ELR (cell line): ENCODE data around the gene VPREB3.
A peak's percentile ranks its signal among the peaks of the same experiment; 100 is the strongest.

Experiments used
- DNase-seq: peaks from one replicate; pipeline ENCODE4 v3.0.0-alpha.2; 2015; ENCODE audit warnings: low read depth

Gene VPREB3

DNA sequence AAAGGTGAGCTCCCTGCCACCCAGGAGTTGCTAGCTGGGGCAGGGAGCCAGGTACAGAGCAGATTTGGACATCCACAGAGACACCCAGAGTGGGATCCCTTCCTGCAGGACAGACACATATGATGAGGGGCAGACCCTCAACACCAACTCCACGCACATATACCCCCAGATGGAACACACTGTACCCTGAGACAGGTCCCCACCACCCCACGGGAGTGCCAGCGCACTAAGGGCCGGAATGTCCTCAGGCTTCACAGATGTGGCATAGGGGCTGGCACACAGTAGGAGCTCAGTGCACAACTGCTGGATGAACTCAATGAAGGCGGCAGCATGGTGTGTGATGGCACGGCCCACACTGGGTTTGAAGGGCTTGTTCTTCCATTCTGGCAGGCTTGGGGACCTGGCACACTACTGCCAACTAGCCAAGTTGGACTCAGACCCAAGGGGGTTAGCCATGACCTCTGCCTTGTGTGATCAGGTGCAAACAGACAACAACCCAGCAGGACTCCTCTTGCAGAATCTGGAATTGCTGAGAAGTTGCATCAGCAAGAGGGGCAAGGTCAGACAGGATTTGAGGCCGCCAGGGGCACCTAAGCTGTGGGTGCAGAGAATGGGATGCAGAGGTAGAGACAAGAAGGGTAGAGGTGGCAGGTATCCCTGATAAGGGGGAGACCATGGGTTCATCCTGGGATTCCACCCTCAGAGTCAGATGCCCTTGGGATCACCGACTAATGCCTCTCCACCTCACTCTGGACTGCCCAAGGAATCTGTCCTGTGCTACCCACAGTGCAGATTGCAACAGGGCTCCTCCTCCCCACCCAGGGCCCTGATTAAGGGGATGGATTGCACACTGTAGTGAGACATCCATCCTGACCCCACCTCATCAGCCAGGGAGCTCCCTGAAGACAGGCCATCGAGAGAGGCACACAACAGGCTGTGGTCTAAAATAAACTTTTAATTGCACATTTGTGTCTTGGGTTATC lies 11.0 kb upstream of the VPREB3 start:
- no peak for DNase-seq

DNA sequence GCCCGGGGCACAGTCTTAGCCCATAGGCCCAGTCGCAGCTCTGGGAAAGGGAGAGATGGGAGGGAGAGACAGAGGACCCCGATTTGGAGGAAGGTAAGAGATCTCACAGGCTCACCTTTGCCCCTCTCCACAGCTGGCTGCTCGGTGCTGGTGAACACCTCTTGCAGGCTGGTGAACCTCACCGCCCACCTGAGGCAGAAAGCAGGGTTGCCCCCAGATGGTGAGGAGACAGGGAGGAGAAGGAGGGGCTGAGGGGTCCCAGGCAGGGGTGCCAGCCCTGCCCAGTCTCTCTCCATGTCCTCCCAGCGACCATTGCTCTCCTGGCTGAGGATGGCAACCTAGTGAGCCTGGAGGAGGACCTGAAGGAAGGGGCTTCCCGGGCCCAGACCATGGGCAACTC lies 9.7 kb upstream of the VPREB3 start:
- no peak for DNase-seq

DNA sequence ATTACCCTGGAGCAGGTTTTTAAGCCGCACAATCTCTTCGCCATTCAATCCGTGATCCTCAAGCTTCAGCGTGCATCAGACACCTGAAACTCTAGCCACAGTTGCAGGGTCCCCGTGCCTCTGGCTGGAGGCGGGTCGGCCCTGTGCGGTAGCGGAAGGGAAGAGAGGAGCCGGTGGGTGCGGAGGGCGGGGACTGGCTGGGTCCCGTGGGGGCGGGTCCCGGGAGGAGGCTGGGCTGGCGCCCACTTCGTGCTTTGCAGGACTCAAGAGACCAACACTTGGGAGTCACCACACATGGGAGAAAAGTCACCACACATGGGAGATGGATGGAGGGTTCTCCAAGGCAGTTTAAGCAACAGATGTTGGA lies 9.3 kb upstream of the VPREB3 start:
- DNase-seq, result no peak

DNA sequence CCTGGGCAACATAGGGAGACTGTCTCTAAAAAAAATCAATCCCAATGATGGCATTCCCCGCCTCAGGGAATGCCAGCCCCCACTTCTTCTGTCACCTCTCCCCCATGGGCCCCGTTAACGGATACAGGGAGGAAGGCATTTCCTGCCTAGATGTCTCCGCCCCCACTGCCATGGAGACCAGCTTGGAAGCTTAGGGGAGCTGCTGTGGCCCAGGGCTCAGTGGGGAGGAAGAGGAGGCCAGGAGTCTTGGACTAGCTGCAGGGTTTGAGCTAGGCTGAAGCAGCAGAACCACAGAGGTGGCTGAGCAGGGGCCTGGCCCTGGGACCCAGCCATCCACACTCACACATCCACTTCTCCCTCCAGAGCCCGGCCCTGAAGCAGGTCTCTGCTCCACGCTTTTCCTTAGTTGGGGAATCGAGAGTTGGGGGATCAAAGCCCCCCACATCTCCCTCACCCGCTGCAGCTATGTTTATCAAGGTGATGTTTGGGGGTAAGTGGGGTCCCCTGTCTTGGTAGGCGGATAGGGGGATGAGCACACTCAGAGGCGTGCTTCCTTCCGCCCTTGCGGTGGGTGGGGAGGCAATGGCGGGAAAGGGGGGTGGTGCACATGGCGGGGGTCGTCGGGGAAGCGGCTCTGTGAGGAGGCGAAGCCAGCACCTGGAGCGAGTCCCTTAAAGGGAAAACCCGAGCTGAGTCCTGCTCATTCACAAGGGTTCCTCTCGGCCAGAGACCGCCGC lies 8.8 kb upstream of the VPREB3 start, which contains the start of gene C22orf15:
Gene C22orf15, plus strand, starts transcription at position 149 of the 737 bp plus-strand sequence. Its CDS starts 317 bp downstream, at position 466.
- peak; percentile 68 for DNase-seq

DNA sequence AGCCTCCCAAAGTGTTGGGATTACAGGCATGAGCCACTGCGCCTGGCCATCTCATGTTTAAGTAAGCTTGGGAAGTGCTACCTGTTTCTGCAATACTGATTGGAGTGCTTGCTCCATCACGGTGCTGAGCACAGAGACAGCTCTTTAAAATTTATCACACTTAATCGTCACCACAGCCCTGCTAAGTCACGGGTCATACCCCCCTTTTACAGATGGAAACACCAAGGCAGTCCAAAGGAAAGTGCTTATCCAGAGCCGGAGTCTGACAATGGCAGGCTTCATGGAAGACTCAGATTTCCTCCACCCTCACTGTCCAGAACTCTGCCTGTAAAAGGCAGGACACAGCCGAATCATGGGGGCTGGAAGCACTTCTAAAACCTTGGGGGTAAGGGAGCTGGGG lies 5.8 kb upstream of the VPREB3 start:
- DNase-seq, result no peak

DNA sequence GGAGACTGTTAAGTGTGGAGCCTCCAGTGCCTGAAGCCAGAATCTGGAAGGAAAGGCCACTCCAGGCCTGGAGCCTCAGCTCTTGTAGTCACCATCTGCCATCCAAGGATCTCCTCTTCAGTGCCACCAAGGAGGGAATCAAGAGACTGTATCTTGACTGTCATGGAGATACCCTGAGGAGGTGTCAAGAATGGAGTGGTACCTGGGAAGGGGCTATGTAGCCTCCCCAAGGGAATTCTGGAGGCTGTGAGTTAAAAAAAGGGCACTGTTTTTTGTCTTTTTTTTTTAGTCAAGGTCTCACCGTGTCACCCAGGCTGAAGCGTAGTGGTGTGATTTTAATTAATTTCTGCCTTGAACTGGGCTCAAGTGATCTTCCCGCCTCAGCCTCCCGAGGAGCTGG lies 5.3 kb upstream of the VPREB3 start:
- DNase-seq, result no peak

DNA sequence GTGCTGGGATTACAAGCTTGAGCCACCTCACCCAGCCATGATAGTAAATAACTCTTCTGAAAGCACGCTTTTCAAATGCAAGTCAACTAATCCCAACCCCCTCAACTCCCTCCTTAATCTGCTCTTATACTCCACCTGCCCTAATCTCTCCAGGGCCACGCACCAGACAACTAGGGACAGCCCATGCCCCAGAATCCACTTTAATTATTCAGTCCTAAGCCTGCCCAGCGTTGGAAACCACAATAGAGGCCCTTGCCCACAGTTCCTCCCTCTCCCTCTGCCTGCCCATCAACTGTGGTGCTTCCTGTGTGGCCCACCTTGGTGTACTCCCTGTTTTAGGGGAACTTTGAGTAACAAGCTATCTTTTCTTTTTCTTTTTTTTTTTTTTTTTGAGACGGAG lies 2.7 kb upstream of the VPREB3 start:
- DNase-seq, result no peak

DNA sequence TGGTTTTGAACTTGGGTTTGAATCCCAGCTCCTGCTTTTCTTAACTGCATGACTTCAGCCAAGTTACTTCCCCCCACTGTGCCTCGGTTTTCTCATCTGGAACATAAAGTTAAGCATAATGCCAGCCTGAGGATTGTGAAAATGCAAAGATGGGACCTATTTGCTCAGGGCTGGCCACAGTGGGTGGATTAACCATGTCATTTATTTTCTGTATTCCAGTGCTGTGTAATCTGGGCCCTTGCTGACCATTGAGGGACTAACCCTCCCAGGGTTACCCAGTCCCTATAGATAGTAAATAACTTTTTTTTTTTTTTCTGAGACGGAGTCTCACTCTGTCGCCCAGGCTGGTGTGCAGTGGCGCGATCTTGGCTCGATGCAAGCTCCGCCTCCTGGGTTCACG lies 1.5 kb upstream of the VPREB3 start:
- no peak for DNase-seq

DNA sequence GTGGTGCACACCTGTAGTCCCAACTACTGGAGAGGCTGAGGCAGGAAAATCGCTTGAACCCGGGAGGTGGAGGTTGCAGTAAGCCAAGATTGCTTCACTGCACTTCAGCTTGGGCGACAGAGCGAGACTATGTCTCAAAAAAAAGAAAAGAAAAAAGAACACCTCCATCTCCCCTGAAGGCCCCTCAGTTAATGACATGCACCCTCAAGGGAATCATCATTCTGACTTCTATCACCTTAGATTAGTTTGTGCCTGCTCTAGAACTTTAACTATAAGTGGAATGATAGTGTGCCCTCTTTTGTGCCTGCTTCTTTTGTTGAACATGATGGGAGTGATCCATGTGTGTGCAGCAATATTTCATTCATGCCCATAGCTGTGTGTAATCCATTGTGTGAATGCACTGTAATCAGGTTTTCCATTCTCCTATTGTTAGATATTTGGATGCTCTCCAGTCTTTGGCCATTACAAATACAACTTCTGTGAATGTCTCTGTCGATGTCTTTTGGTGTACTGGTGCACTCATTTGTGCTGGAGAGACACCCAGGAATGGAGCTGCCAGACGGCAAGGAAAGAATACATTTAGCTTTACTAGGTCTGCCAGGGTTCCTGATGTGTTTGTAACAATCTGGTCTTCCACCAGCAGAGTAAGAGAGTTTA lies 883 bp upstream of the VPREB3 start:
- no peak for DNase-seq

DNA sequence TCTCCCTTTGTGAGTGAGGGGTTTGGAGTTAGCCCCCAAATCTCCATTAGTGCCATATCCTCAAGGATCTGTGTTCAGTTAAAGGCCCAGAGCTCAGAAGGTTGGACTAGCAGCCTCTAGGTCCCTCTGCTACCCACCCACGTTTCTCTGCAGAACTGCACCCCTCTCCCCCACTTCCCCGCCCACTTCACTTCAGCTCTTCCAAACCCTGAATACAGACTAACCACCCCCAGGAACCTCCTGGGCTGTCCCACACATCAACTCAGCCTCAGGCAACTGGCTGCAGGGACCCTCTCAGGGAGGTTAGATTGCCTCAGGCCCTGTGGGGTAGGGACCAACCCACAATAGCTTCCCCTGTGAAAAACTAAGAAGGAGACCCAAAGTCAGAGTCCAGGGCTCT lies 840 bp downstream of the VPREB3 start:
- DNase-seq, result no peak

DNA sequence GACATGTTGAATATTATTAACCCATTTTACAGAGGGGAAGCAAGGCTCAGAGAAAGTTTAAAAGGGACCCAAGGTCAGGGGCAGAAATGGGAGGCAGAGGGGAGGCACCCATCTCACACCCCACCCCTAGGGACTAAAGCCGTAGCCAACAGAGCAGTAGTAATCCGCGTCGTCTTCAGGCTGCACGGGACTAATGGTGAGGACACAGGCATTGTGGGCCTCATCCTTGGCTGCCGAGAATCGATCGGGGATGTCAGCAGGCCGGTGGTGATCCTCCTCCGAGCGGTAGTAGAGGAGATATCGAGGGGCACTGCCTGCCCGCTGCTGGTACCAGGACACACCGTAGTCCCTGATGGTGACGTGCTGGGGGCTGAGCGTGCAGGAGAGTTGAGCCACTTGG lies 1.5 kb downstream of the VPREB3 start:
- DNase-seq, result no peak

DNA sequence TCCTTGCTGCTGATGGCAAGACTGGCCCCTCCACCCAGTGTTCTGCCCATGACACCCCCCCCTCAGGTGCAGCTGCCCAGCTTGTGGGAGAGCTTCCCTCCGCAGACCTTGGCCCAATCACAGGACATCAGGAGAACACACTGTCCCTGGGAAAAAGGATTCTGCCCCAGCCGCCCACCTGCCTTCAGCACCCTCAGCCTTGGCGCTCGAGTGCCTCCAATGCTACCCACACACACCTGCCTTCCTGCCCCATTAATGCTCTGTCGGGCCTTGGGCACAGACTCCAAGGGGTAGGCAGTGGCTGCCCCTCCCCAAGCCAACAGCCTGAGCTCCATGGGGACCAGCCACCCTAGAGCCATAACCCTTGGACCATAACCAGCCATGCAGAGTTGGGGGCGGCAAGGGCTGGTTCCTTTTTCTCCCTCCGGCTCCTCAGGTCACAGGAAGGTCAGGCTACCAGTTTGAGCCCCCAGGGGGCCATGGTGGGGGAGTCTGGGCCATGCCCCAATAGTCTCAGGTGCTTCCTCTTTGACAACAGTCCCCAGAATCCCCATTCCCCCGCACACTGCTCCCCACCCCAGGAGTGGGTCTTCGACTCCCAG lies 2.0 kb downstream of the VPREB3 start:
- DNase-seq, result no peak

DNA sequence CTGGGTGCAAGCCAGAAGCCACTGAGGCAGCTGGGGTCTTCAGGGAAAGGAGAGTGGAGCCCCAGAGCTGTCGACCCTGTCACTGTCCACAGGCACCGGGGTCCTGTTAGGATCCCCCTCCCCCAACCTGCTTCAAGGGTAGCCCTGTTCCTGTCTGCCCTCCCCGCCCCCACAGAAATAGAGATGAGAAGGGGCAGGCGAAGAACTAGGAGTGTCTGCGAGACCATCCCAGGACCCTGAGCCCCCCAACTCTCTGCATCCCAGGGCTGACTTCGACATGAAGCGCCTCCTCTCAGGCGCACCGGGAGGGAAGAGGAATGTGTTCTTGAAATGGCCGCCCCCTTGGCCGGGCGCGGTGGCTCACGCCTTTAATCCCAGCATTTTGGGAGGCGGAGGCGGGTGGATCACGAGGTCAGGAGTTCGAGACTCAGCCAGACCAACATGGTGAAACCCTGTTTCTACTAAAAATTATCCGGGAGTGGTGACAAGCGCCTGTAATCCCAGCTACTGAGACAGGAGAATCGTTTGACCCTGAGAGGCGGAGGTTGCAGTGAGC lies 2.7 kb downstream of the VPREB3 start:
- DNase-seq, result no peak

DNA sequence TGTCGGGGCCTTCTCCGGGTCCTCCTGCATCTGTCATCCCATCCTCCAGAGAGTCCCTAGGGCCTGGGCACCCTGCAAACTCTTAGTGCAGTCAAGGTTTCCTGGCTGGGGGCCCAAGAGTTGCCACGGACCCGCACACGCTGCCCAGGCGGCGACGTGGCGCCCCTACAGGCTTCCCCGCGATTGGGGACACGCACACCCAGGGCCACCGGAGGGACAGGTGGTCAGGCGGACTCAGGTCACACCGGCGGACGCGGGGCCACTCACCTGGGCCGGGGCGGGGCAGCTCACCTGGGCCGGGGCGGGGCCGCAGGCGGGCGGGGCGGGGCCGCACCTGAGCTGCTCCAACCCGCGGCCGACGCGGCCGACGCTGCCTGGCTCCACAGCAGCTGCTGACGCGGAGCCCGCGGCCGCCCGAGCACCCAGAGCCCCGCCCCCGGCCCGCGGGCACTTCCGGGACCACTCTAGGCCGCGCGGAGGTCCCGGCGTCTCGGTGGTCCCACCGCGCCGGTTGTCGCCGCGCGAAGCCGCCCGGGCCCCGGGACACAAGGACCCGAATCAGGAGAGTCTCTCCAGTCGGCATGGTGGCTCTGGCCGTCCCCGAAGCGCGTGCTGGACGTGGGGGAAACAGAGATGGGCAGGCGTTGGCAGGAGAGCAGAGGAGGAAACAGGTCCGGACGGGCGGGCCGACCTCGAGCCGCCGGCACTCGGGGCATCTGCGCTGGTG lies 3.3 kb downstream of the VPREB3 start, which contains the start of gene ZNF70:
Gene ZNF70, minus strand, starts transcription at position 399 of the 727 bp plus-strand sequence. CDS start 5,972 bp downstream, outside the sequence.
- peak; percentile 85 for DNase-seq

DNA sequence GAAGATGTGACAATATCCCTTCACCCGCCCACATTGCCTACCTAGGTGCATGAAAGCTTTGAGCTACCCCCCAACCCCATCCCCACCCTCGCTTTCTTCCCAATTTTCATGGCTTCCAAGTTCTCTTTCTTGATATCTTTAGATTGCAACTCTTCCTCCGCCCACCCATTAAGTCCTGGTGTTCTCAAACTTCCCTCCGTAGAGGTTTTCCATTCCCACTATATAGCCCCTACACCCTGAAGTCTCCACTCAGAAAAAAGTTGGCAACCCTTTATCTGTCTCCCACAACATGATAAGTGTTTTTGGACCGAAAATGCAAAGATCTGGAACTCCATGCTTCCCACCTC lies 3.9 kb downstream of the VPREB3 start:
- DNase-seq, result no peak

DNA sequence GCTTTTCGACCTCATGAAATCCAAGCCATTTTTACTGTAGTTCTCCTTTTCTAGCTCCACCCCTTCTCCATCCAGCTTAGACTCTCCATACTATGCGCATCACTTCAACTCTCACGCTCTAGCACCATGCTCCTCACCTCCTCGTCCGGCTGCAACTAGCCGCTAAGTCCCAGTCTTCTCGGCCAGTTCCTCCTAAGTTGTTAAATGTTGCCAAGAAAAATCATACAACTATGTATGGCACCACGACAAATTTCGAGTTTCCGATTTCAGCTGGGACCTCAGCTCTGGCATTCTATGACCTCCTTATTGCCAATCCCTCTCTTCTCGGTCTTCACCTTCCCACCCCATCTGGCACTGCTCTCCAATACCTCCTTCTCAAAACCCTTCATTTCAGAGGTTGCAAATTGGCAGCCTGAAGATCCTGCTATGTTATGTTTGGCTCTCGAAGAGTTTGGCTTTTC lies 4.4 kb downstream of the VPREB3 start:
- no peak for DNase-seq

DNA sequence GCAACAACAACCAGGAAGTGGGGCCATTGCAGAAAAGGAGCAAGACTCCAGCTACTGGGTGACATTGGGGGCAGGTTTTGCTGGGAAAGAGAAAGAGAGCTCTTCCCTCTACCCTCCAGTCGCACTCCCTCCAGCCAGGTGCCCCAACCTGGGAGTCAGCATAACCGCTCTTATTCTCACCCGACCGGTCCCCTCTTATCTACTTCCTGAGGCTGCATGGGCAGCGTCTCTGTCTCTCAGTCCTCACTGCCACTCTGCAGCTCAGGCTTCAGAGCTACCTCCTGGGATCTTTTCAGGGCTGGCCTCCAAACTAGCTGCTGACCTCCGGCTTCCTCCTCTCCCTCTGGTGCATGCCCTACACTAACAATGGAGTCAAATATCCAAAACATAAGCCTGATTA lies 8.4 kb downstream of the VPREB3 start:
- DNase-seq, result no peak

DNA sequence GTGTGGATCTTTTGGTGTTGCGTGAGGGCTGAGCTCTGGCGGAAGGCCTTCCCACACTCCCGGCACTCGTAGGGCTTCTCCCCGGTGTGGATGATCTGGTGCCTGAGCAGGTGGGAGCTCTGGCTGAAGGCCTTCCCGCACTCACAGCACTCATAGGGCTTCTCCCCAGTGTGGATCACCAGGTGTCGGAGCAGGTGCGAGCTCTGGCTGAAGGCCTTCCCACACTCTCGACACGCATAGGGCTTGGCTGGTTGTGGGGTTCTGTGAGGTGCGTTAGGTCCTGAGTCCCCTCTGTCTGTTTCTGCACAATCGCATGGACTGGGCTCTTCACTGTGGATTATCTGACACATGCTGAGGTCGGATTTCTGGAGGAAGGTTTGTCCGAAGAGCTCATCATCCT lies 9.7 kb downstream of the VPREB3 start:
- DNase-seq, result no peak

DNA sequence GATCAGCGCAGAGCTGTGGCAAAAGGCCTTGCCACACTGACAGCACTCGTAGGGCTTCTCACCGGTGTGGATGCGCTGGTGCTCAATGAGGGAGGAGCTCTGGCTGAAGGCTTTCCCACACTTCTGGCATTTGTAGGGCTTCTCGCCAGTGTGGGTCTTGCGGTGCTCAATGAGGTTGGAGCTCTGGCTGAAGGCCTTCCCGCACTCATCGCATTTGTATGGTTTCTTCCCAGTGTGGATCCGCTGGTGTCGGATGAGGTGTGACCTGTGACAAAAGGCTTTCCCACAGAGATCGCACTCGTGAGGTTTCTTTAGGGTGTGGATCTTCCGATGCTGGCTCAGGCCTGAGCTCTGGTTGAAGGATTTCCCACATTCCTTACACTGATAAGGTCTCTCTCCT lies 10.2 kb downstream of the VPREB3 start:
- no peak for DNase-seq

DNA sequence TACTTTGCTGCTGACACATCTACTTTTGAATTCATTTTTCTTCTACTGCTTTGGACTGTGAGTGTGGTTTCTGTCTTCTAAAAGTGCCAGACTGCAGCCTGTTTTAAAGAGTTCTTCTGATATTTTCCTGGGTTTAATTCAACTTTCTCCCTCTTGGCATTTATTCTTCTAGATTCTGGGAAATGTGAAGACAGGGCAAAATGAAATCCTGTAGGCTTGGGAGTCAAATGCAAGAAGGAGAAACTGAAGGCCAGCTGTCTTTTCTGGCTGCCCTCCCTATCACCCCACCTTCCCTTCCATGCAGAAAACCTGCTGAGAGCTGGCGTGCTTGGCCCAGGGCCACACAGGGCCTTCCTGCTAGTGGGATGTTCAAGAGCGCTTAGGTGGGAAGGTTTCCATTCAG lies 10.9 kb downstream of the VPREB3 start:
- no peak for DNase-seq
